Osteocyte (in vitro differentiated cells): ENCODE data around the gene FHOD3. TPM values are rescaled to one million over a fixed set of nuclear protein-coding genes. Genes with fewer than 3 reads are reported as not detected.
A peak's percentile ranks its signal among the peaks of the same experiment; 100 is the strongest.

Source experiments
- DNase-seq: peaks from one replicate; pipeline ENCODE4 v3.0.0; 2021; ENCODE audit warnings: mixed read lengths; ENCODE audit not compliant: unreplicated experiment; ENCODE audit errors: extremely low spot score
- H3K27ac Mint-ChIP-seq: one replicate; pipeline ENCODE4 v1.8.0; 2021; ENCODE audit warnings: mild to moderate bottlenecking, mixed read lengths; ENCODE audit not compliant: unreplicated experiment
- H3K27me3 Mint-ChIP-seq: one replicate; pipeline ENCODE4 v1.8.0; 2021; ENCODE audit warnings: mixed read lengths; ENCODE audit not compliant: unreplicated experiment
- H3K36me3 Mint-ChIP-seq: one replicate; pipeline ENCODE4 v1.8.0; 2021; ENCODE audit warnings: mixed read lengths; ENCODE audit not compliant: unreplicated experiment
- H3K4me1 Mint-ChIP-seq: one replicate; pipeline ENCODE4 v1.8.0; 2021; ENCODE audit warnings: mixed read lengths; ENCODE audit not compliant: unreplicated experiment
- H3K4me3 Mint-ChIP-seq: one replicate; pipeline ENCODE4 v1.8.0; 2021; ENCODE audit warnings: mild to moderate bottlenecking, moderate library complexity, mixed read lengths; ENCODE audit not compliant: unreplicated experiment
- H3K9me3 Mint-ChIP-seq: one replicate; pipeline ENCODE4 v1.8.0; 2021; ENCODE audit warnings: mixed read lengths; ENCODE audit not compliant: unreplicated experiment
- total RNA-seq: library from RNA; stranded (reverse); gene quantifications from 2 replicates; pipeline ENCODE4 v1.2.1, GENCODE V29; 2021
- TF ChIP-seq, protein P1 (sequence below): fragments of 200-600 bp; sonication (generic); IDR thresholded peaks from 2 replicates; pipeline ENCODE4 v1.5.0; 2021; ENCODE audit warnings: antibody characterized with exemption, mild to moderate bottlenecking, moderate library complexity

Gene FHOD3
- total RNA-seq, 1 donor from 2014 or later, result 1.2 TPM

DNA sequence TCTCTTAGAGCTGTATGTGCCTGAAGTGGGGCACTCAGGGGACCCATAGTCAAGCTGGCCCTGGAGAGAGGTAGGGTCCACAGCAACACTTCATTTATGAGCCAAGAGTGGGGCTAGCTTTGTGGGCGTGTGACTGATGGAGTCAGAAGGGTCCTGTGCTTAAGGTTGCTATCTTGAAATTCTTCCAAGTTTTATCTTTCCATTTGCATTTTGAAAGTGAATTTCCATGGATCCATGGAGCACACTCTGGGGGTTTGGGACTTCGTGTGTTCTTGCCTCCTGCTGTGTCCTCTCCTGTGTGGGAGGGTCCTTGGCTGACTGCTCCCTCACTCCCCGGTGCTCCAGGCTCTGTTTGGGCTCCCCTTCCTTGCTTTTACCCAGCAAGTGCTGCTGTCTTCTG, 50.8 kb downstream of the FHOD3 start:
- Mint-ChIP-seq H3K27me3 (peaks cover 13% of the 10 kb centered on the region), H3K27ac (no peak overlapping the region), H3K36me3 (no peaks in the 10 kb centered on the region), H3K4me1 (peaks cover 5% of the 10 kb centered on the region), H3K9me3 (no peaks in the 10 kb centered on the region), H3K4me3 (no peak overlapping the region)
- TF ChIP-seq, protein P1, sequence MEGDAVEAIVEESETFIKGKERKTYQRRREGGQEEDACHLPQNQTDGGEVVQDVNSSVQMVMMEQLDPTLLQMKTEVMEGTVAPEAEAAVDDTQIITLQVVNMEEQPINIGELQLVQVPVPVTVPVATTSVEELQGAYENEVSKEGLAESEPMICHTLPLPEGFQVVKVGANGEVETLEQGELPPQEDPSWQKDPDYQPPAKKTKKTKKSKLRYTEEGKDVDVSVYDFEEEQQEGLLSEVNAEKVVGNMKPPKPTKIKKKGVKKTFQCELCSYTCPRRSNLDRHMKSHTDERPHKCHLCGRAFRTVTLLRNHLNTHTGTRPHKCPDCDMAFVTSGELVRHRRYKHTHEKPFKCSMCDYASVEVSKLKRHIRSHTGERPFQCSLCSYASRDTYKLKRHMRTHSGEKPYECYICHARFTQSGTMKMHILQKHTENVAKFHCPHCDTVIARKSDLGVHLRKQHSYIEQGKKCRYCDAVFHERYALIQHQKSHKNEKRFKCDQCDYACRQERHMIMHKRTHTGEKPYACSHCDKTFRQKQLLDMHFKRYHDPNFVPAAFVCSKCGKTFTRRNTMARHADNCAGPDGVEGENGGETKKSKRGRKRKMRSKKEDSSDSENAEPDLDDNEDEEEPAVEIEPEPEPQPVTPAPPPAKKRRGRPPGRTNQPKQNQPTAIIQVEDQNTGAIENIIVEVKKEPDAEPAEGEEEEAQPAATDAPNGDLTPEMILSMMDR, result no peak
- no peak for DNase-seq

DNA sequence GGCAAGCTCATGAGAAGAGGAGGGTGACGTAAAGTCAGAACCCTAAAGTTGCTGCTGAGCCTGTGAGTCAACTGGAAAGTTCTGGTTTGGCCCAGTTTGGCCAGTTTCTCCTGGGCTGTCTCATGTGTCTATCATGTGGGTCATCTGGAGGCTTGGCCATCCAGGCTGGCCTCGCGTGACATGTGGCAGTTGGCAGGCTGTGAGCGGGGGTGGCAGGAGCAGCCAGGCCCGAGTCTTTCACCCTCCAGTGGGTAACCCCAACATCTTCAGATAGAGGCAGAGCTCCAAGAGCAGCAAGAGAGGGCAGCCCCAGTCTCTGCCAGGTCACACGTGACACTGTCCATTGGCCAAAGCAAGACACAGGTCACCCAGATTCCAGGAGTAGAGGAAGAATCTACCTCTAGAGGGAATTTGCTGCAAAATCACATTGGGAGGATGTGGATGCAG, 51.5 kb downstream of the FHOD3 start:
- Mint-ChIP-seq H3K27ac (no peak overlapping the region), H3K27me3 (peaks cover 9% of the 10 kb centered on the region), H3K36me3 (no peaks in the 10 kb centered on the region), H3K9me3 (no peaks in the 10 kb centered on the region), H3K4me3 (no peak overlapping the region), H3K4me1 (peaks cover 5% of the 10 kb centered on the region)
- no peak for DNase-seq
- TF ChIP-seq, protein P1, result no peak

DNA sequence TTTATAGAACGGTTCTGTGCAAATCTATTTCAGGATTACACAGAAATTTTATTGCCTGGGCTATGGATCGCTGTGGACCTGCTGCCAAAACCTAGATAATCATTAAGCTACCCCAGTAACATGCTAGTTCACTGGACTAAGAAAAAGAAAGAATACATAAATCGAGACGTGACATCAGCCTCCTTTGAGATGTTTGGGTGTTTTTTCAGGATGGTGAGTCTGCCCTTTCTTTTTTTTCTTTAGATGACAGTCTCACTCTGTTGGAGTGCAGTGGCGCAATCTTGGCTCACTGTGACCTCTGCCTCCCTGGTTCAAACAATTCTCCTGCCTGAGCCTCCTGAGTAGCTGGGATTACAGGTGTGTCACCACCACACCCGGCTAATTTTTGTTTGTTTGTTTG, 52.0 kb downstream of the FHOD3 start:
- Mint-ChIP-seq H3K36me3 (no peaks in the 10 kb centered on the region), H3K4me3 (no peak overlapping the region), H3K27me3 (peaks cover 7% of the 10 kb centered on the region), H3K9me3 (no peaks in the 10 kb centered on the region), H3K27ac (no peak overlapping the region), H3K4me1 (peaks cover 5% of the 10 kb centered on the region)
- DNase-seq, result no peak
- TF ChIP-seq, protein P1, result no peak

DNA sequence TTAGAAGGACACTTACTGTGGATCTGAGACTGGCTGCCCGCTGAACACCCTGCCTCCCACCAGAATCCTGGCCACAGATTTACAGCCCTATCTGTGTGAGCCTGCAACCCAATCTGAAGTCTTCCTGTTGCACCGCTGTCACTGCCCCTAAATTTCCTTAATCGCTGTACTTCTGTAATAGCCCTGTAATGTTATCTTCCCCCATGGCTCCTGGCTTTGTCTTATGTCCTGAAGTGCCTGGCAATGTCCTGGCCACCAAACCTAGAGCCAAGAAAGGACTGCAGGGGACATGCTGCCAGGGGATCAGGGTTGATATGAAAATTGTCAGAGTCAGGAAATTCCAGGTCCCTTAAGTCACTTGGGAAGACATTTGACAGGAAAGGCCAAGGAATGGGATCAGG, 52.7 kb downstream of the FHOD3 start:
- peak overlapping the region; percentile 9 for H3K27ac Mint-ChIP-seq
- DNase-seq, result no peak
- peaks cover 5% of the 10 kb centered on the region for H3K4me1 Mint-ChIP-seq
- peaks cover 3% of the 10 kb centered on the region for H3K27me3 Mint-ChIP-seq
- H3K9me3 Mint-ChIP-seq, result no peaks in the 10 kb centered on the region
- H3K4me3 Mint-ChIP-seq, result no peak overlapping the region
- TF ChIP-seq, protein P1, result no peak
- no peaks in the 10 kb centered on the region for H3K36me3 Mint-ChIP-seq

DNA sequence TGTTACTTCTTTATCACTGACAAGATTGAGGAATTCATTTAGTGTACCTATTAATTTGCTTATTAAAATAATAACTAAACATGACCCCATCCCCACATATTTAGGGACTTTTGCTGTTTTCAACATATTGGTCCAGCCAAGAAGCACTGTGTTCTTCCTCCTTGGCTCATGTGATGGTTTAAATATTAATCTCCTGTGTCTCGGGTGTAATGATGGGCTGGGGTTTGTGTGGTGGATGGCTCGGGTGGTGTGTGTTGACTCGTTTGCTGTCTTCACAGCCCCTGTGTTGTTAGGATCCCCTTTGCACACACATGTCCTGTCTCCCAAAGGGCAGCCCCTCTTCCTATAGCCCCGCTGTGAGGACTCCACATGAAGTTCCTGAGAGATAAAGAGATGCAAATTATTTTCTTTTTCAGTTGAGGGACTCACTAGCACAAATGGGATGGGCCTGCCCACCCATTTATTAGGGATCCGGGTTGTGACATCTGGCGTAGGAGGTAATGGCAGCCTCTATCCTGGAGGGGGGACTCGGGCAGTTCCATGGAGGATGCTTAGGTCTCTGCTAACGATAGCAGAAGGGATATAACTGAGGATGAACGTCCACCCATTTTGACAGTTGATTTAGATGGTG, 53.4 kb downstream of the FHOD3 start:
- Mint-ChIP-seq H3K9me3 (no peaks in the 10 kb centered on the region), H3K27ac (peak overlapping the region; percentile 9), H3K4me1 (peaks cover 5% of the 10 kb centered on the region), H3K4me3 (no peak overlapping the region), H3K27me3 (no peaks in the 10 kb centered on the region), H3K36me3 (no peaks in the 10 kb centered on the region)
- DNase-seq, result no peak
- TF ChIP-seq, protein P1, result no peak
